BLaER1 treated with 17β-estradiol and CSF1 and Interleukin-3, amounts not matched to agents 10 nM and 100 nM (cell line): ENCODE measurements around the gene USP17L10.
"Not testable (repeated sequence)": the region's sequence is repeated elsewhere in the genome, so short reads cannot be mapped to it uniquely, and the experiment has no call there.

Experiments used
- H3K27ac ChIP-seq, 11 experiments: shearing (Covaris generic); formaldehyde crosslinking; 2 replicates each; pipeline ENCODE4 v1.8.1; 2022
- H3K27me3 ChIP-seq, 11 experiments: shearing (Covaris generic); formaldehyde crosslinking; 2 replicates each; pipeline ENCODE4 v1.8.1; 2022
- H3K36me3 ChIP-seq, 11 experiments: shearing (Covaris generic); formaldehyde crosslinking; 2 replicates each; pipeline ENCODE4 v1.8.1; 2022
- H3K4me1 ChIP-seq, 10 experiments: shearing (Covaris generic); formaldehyde crosslinking; 2 replicates each; pipeline ENCODE4 v1.8.1; 2022
- H3K4me2 ChIP-seq, 11 experiments: shearing (Covaris generic); formaldehyde crosslinking; 2 replicates each; pipeline ENCODE4 v1.8.1; 2022
- H3K4me3 ChIP-seq, 10 experiments: shearing (Covaris generic); formaldehyde crosslinking; 2 replicates each; pipeline ENCODE4 v1.8.1; 2022
- H3K9ac ChIP-seq, 11 experiments: shearing (Covaris generic); formaldehyde crosslinking; 2 replicates each; pipeline ENCODE4 v1.8.1; 2022
- H3K9me3 ChIP-seq, 11 experiments: shearing (Covaris generic); formaldehyde crosslinking; replicated peaks in 1 of 11; 2 replicates each; pipeline ENCODE4 v1.8.1; 2022
- H4K20me1 ChIP-seq, 11 experiments: shearing (Covaris generic); formaldehyde crosslinking; 2 replicates each; pipeline ENCODE4 v1.8.1; 2022

The USP17L10 gene

DNA sequence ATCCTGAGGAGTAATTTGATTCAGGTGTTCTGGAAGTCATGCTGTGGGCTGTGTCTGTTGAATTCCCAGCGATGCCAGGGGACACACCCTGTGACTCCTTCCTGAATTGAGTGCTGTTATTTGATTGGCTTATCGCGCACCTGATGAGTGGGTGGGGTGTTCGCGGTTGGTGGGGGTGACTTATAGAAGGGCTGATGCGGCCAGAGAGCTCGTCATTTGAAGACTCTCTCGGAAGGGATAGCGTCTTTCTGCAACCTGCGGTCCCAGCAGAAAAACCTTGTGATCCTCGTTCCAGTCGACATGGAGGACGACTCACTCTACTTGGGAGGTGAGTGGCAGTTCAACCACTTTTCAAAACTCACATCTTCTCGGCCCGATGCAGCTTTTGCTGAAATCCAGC lies 47.4 kb downstream of the USP17L10 start, which contains the start of gene USP17L20:
Gene USP17L20 (plus strand): TSS at position 301 of the 400 bp plus-strand sequence. CDS start 0 bp downstream, at position 301.
- not testable (repeated sequence) for H3K9ac ChIP-seq, H3K4me1 ChIP-seq, H3K36me3 ChIP-seq, H3K4me2 ChIP-seq, H4K20me1 ChIP-seq, H3K9me3 ChIP-seq, H3K27me3 ChIP-seq, H3K27ac ChIP-seq, H3K4me3 ChIP-seq
